HG02571 (cell line): ENCODE data around the gene HOOK2.
"Not testable (repeated sequence)": the region's sequence is repeated elsewhere in the genome, so short reads cannot be mapped to it uniquely, and the experiment has no call there.

Experiments used
- ATAC-seq: cut with Tn5 transposase; IDR thresholded peaks from one replicate; pipeline ENCODE4 v1.9.1; 2021; ENCODE audit warnings: mild to moderate bottlenecking, moderate library complexity; ENCODE audit not compliant: unreplicated experiment

HOOK2 gene

GRCh38 chr19:12756150-12756883 is 19.0 kb downstream of the HOOK2 start:
- ATAC-seq = no peak

GRCh38 chr19:12754465-12755196 is 20.7 kb downstream of the HOOK2 start:
- no peak for ATAC-seq

- ATAC-seq = no peak
Observed at GRCh38 chr19:12752056-12752781, 23.1 kb downstream of the HOOK2 start.

GRCh38 chr19:12751635-12752034 is 23.7 kb downstream of the HOOK2 start, which contains the start of gene BEST2:
BEST2 (plus strand) TSS chr19:12751791; CDS start chr19:12752593, 802 bp downstream.
- no peak for ATAC-seq

GRCh38 chr19:12750851-12751250 is 24.5 kb downstream of the HOOK2 start:
- no peak for ATAC-seq

- ATAC-seq = no peak
Observed at GRCh38 chr19:12749938-12750521, 25.3 kb downstream of the HOOK2 start.

GRCh38 chr19:12748489-12748888 is 26.9 kb downstream of the HOOK2 start:
- no peak for ATAC-seq

- no peak for ATAC-seq
Observed at GRCh38 chr19:12745166-12745897, 30.0 kb downstream of the HOOK2 start.

GRCh38 chr19:12737835-12738351 is 37.5 kb downstream of the HOOK2 start:
- ATAC-seq = no peak

- ATAC-seq = peak; percentile 71
Observed at GRCh38 chr19:12736995-12737834, 38.1 kb downstream of the HOOK2 start, which contains the start of gene GET3. GET3 (plus strand) TSS chr19:12737497; CDS start chr19:12737506, 9 bp downstream.

GRCh38 chr19:12733369-12734214 is 41.8 kb downstream of the HOOK2 start:
- no peak for ATAC-seq

- ATAC-seq = no peak
Observed at GRCh38 chr19:12731337-12731736, 44.0 kb downstream of the HOOK2 start.

- no peak for ATAC-seq
Observed at GRCh38 chr19:12730064-12730463, 45.3 kb downstream of the HOOK2 start.

GRCh38 chr19:12727745-12728433 is 47.5 kb downstream of the HOOK2 start:
- no peak for ATAC-seq

- ATAC-seq = no peak
Observed at GRCh38 chr19:12726988-12727316, 48.4 kb downstream of the HOOK2 start.

GRCh38 chr19:12725612-12726011 is 49.7 kb downstream of the HOOK2 start:
- ATAC-seq = not testable (repeated sequence)

- ATAC-seq = no peak
Observed at GRCh38 chr19:12723641-12724426, 51.5 kb downstream of the HOOK2 start, which contains the start of gene TNPO2. TNPO2 (minus strand) TSS chr19:12723932; CDS start chr19:12720977, 2,955 bp downstream.
